Measurements from ENCODE around the gene TIAL1.

TIAL1 gene

GRCh38 chr10:119550827-119551226 lies 45.9 kb downstream of the TIAL1 start:
- no peak for DNase-seq (ENCODE audit: extremely low read depth in 1 of 2, low read depth in 1 of 2)

- DNase-seq (ENCODE audit: extremely low read depth in 1 of 2, low read depth in 1 of 2) = no peak
Measured at GRCh38 chr10:119549247-119549999, 47.3 kb downstream of the TIAL1 start.

GRCh38 chr10:119546009-119546408 lies 50.8 kb downstream of the TIAL1 start:
- no peak for DNase-seq (ENCODE audit: extremely low read depth in 1 of 2, low read depth in 1 of 2)

- DNase-seq (ENCODE audit: extremely low read depth in 1 of 2, low read depth in 1 of 2) = no peak
Measured at GRCh38 chr10:119545310-119545709, 51.5 kb downstream of the TIAL1 start.

GRCh38 chr10:119543814-119544642 lies 52.7 kb downstream of the TIAL1 start:
- DNase-seq (ENCODE audit: extremely low read depth in 1 of 2, low read depth in 1 of 2) = no peak

GRCh38 chr10:119542988-119543813 lies 53.6 kb downstream of the TIAL1 start:
- peak in 1 of 2 donors; percentile 48 for DNase-seq (ENCODE audit: extremely low read depth in 1 of 2, low read depth in 1 of 2)

- peak; percentile 77 to 78 for DNase-seq (ENCODE audit: extremely low read depth in 1 of 2, low read depth in 1 of 2)
Measured at GRCh38 chr10:119542357-119542987, 54.3 kb downstream of the TIAL1 start, which contains the start of gene RGS10. Gene RGS10, minus strand, starts transcription at chr10:119542719. Its CDS starts 81 bp downstream, at chr10:119542638.

GRCh38 chr10:119541459-119542356 lies 55.1 kb downstream of the TIAL1 start:
- DNase-seq (ENCODE audit: extremely low read depth in 1 of 2, low read depth in 1 of 2) = peak; percentile 25 to 50

- DNase-seq (ENCODE audit: extremely low read depth in 1 of 2, low read depth in 1 of 2) = no peak
Measured at GRCh38 chr10:119541046-119541445, 55.7 kb downstream of the TIAL1 start.

- no peak for DNase-seq (ENCODE audit: extremely low read depth in 1 of 2, low read depth in 1 of 2)
Measured at GRCh38 chr10:119540038-119540437, 56.7 kb downstream of the TIAL1 start.

GRCh38 chr10:119539359-119539825 lies 57.4 kb downstream of the TIAL1 start:
- no peak for DNase-seq (ENCODE audit: extremely low read depth in 1 of 2, low read depth in 1 of 2)

GRCh38 chr10:119538632-119539358 lies 58.0 kb downstream of the TIAL1 start:
- DNase-seq (ENCODE audit: extremely low read depth in 1 of 2, low read depth in 1 of 2) = peak in 1 of 2 donors; percentile 37

GRCh38 chr10:119537953-119538630 lies 58.7 kb downstream of the TIAL1 start:
- no peak for DNase-seq (ENCODE audit: extremely low read depth in 1 of 2, low read depth in 1 of 2)

- DNase-seq (ENCODE audit: extremely low read depth in 1 of 2, low read depth in 1 of 2) = no peak
Measured at GRCh38 chr10:119536508-119537025, 60.2 kb downstream of the TIAL1 start.

- DNase-seq (ENCODE audit: extremely low read depth in 1 of 2, low read depth in 1 of 2) = no peak
Measured at GRCh38 chr10:119535837-119536507, 60.8 kb downstream of the TIAL1 start.

- DNase-seq (ENCODE audit: extremely low read depth in 1 of 2, low read depth in 1 of 2) = no peak
Measured at GRCh38 chr10:119535305-119535704, 61.5 kb downstream of the TIAL1 start.

GRCh38 chr10:119533473-119533872 lies 63.3 kb downstream of the TIAL1 start:
- DNase-seq (ENCODE audit: extremely low read depth in 1 of 2, low read depth in 1 of 2) = no peak
